PC-3 (cell line): Measurements from ENCODE around the gene CA7.

Source experiments
- EZH2phosphoT487 ChIP-seq: fragments of 300-600 bp; sonication (generic); IDR thresholded peaks from 2 replicates; pipeline ENCODE4 v1.6.1; 2018; ENCODE audit warnings: mild to moderate bottlenecking, antibody characterized with exemption, low read length, borderline replicate concordance
- TF ChIP-seq, protein P1 (sequence below): fragments of 300-600 bp; sonication (generic); conservative IDR thresholded peaks from 2 replicates; pipeline ENCODE4 v1.5.1; 2017; ENCODE audit warnings: antibody characterized with exemption, low read depth, mild to moderate bottlenecking, low read length

GRCh38 chr16:66851166-66851964 lies 7.2 kb downstream of the CA7 start:
- TF ChIP-seq, protein P1, sequence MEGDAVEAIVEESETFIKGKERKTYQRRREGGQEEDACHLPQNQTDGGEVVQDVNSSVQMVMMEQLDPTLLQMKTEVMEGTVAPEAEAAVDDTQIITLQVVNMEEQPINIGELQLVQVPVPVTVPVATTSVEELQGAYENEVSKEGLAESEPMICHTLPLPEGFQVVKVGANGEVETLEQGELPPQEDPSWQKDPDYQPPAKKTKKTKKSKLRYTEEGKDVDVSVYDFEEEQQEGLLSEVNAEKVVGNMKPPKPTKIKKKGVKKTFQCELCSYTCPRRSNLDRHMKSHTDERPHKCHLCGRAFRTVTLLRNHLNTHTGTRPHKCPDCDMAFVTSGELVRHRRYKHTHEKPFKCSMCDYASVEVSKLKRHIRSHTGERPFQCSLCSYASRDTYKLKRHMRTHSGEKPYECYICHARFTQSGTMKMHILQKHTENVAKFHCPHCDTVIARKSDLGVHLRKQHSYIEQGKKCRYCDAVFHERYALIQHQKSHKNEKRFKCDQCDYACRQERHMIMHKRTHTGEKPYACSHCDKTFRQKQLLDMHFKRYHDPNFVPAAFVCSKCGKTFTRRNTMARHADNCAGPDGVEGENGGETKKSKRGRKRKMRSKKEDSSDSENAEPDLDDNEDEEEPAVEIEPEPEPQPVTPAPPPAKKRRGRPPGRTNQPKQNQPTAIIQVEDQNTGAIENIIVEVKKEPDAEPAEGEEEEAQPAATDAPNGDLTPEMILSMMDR: no peak
- no peak for TF ChIP-seq EZH2phosphoT487
